NCI-H446 treated with DMSO at 0.1 percent for 48 hours (cell line): ENCODE measurements around the gene BBIP1.

Source experiments
- DNase-seq: peaks from one replicate; lab custom pipeline; 2025; lab: John Stamatoyannopoulos, UW

BBIP1 gene

DNA sequence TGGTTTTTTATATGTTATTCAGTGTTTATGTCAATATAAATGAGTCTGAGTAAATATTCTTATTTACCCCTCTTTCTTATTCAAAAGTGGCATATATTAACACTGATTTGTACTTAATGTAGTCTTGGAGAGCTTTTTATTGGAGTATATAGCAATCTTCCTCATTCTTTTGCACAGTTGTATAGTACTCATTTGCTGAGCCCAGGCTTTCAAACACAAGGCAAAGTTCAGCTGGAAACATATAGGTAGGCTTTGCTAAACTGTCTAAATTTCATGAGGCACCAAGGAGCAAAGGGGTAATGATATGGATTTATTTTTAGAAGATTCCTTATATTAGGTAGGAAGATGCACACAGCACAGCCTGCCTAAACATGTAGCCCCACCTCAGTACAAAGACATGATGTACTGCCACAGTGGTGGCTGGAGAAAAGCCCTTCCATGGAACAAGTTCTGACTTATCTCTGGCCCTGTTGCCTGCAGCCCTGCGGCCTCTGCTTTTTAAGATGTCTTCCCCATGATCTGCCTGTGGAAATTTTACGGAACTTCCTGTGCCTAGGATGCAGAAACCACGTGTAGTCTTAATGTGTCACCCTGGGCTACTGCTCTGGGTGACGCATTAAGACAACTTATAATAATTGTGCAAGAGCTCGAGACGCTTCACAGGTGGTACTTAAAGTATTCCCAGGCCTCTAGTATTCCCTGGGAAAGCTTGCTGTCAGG, 56.9 kb downstream of the BBIP1 start:
- DNase-seq: no peak

- DNase-seq: no peak
These were observed 57.5 kb downstream of the BBIP1 start for GRCh38 chr10:110861476-110861875.

- no peak for DNase-seq
These were observed 58.3 kb downstream of the BBIP1 start for GRCh38 chr10:110860576-110861241.

DNA sequence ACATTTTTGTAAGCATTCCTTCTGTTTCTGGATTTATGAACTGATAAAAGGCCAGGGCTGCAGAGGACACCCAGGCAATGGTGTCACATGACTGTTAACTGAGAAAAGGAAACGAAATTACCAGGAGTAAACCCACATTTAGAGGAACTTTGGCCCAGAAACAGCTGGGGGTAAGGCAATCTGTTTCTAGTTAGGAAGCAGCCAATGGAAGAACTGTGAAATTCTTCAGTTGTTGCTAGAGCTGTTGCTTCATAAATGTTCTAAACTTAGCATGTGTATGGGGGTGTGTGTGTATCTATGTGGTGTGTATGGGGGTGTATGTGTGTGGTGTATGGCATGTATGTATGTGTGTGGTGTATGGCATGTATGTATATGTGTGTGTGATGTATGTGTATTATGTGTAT, 59.0 kb downstream of the BBIP1 start:
- no peak for DNase-seq

DNA sequence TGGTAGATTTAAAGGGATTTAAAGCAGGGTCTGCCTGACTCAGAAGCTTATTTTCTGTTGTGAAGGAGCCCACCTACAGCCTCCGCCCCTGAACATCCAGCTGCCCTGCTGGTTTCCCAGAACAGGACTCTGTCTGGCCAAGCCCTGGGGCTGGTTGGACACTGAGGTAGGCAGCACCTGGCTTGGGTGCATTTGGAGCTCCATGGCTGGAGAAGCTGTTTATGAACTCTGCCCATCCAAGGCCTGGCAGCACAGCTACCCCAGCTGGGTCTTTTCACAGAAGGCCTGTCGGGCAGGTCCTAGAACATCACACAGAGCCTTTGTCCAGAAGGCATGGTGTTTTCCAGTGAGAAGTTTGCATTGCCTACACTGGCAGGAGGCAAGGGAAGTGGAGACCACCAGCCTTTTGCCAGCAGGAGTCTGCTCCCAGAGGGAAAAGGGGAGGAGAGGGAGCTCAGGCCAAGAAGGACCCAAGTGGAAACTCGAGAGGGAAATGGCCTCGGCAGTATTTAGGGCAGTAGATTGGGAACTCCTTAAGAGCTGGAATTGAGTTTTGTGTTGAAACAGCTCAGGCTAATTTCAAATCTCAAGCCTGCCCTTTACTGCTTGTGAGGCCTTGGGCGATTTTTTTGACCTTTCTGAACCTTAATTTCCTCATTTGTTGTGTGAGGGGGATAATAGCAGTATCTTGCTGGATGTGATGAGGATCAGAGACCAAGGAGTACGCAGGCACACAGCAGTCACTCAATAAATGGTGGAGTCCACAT, 59.6 kb downstream of the BBIP1 start:
- DNase-seq: no peak

DNA sequence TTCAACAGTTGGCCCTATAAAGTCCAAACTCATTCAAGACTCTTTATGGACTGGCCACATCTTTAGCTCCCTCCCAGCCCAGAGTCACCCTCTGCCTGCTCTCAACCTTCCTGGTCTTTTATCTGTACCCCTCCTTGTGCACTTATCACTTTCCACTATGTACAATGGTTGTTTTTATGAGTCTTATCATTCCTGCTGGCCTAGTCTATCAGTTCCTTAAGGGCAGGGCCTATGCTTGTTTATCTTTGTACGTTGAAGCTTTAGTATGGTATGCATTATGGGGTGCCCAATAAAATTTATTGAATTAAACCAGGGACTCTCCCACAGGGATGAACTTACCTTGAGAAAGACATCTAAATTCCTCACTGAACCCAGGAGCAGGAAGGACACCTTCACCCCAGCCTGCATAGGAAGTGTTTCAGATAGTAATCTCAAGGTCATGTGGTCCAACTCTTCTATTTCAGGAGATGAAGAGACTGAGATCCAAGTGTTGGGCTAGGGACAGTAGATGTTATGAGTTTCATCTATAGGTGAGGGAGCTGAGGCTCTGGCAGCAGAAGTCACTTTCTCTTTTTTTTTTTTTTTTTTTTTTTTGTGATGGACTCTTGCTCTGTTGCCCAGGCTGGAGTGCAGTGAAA, 60.6 kb downstream of the BBIP1 start:
- DNase-seq: no peak

DNA sequence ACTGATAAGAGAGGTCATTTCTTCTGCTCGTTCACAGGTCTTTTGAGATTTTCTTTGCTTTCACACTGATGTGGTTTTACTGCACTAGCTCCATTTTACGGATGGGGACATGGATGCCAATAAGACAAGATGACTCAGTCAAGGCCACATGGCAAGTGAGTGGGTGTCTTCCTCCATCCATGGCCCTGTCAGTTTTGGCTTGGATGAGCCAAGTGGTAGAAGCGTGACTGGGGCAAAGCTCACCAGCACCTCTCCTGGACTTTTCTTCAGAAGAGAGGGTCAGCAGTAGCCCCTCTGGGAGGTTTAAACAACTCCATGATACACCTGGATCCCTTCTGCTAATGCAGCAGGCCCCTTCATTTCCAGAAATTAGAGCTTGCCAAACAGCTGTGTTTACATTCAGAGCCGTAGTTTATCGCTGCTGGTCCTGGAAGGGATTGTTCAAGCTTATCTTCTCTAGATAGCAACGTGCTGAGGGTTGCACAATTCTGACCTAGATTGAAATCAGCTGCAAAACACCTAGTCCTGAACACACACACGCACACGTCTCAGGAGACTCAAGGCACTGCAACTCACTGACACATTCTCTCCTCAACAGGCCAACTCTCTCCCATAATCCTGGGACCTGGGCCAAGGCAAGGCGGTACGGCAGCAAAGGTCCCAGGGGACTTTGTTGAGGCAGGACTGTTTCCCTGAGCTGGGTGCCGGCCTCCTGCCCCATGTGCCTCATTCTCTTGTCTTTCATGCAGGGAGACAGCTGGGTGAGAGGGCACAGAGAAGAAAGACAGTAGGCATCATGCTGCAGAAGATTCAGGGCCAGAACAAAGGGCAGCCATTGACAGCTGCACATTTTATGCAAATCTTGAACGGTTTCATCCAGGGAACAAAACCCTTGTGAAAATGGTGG, 61.5 kb downstream of the BBIP1 start:
- DNase-seq: no peak

- DNase-seq: no peak
These were observed 64.9 kb downstream of the BBIP1 start for GRCh38 chr10:110853921-110854605.

DNA sequence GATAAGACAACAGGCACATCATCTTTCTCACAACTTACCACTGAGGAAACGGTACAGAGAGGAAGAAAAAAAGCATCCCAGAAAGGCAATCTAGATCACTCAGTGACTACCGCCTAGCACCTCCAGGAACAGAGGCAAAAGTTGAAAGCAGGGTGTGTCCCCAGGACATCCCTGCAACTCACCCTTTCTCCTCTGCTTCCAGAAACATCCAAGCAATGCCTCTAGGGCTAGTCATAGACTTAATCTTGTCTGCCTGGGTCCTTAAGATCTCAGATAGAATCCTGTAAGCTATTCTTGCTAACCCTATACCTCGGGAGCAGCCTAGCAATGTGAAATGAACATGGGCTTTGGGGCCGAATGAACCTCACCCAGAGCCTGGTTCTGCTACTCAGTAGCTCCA, 66.0 kb downstream of the BBIP1 start:
- no peak for DNase-seq

- DNase-seq: no peak
These were observed 66.6 kb downstream of the BBIP1 start for GRCh38 chr10:110852255-110852896.

DNA sequence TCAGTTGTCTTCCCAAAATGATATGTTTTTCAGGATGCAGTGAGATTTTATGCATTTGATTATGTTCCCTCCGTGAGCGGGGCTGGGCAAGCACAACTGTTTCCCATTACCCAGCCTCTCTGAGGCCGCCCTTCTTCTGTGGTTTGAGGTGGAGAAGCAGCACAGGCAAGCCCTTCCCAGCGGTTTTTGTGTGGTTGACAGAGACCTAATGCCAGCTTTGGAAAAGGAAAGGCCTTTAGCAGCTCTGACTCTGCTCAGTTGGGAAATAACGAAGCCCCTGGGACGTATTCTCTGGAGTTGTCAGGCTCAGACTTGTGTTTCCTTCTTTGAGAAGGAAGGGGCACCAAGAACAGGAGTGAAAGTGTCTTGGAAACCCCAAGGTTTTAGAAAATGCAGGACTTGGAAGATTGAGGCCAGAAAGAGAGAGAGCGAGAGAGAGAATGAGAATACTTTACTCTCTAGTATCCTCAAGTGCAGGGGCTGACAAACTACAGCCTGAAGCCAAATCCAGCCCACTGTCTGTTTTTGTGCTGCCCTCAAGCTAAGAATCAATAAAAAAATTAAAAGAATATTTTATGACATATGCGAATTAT, 67.9 kb downstream of the BBIP1 start:
- DNase-seq: no peak

GRCh38 chr10:110850099-110850498, 68.9 kb downstream of the BBIP1 start:
- DNase-seq: no peak
